K562 (cell line): ENCODE measurements around the gene RELL1. TPM values are rescaled to one million over a fixed set of nuclear protein-coding genes. Genes with fewer than 3 reads are reported as not detected.

Source experiments
- ATAC-seq: fragments of 200-7000 bp; cut with Tn5 transposase; 3 replicates; pipeline ENCODE4 v1.9.1; 2020; ENCODE audit warnings: moderate library complexity
- BruUV-seq: library from RNA; stranded (reverse); fragments of 400-500 nt; replicated peaks from 2 replicates; lab custom pipeline; 2021; lab: Mats Ljungman, UMichigan
- CTCF ChIA-PET: fragments of 300-600 bp; formaldehyde crosslinking; extraction: SDS; loops from one replicate; lab custom pipeline; 2021; ENCODE audit warnings: low intra/inter-chr PET ratio; lab: Yijun Ruan, JAX
- POLR2A ChIA-PET: fragments of 300-600, 350-650 bp; sonication (Branson Sonifier 250); formaldehyde crosslinking; extraction: SDS; loops from one replicate; lab custom pipeline; 2021; ENCODE audit warnings: antibody characterized with exemption, inconsistent platforms; lab: Yijun Ruan, JAX
- DNase-seq, 4 experiments: peaks; one replicate each; pipeline versions ENCODE4 v3.0.0 to v3.0.0-alpha.2; 2011 to 2018; ENCODE audit warnings: low spot score in 3 of 4, mixed read lengths in 3 of 4; ENCODE audit errors: extremely low read depth in 1 of 4
- FAIRE-seq: peaks from 2 replicates; lab custom pipeline; 2011; peaks lifted over from hg19 to GRCh38; lab: Jason Lieb, UNC
- H2AFZ ChIP-seq: 2 replicates; pipeline ENCODE4 v1.6.0; 2011; ENCODE audit warnings: low read depth, low read length, control low read depth, inconsistent platforms
- H3K27ac ChIP-seq: fragments of 200-600 bp; 3 replicates; pipeline ENCODE4 v1.8.0; 2011; ENCODE audit warnings: low read depth, mild to moderate bottlenecking, control low read depth, inconsistent platforms, low read length, moderate library complexity, mixed read lengths; ENCODE audit errors: extremely low read depth
- H3K27me3 ChIP-seq, 2 experiments: fragments of 300-600 bp in 1 of 2; 2 replicates in 1 of 2; 3 replicates in 1 of 2; pipeline versions ENCODE4 v1.6.0 to v1.8.0; 2011; ENCODE audit warnings: inconsistent platforms in 2 of 2, low read length in 2 of 2, mild to moderate bottlenecking in 1 of 2, mixed read lengths in 1 of 2, moderate library complexity in 1 of 2; ENCODE audit not compliant: control insufficient read depth in 2 of 2, insufficient read depth in 2 of 2
- H3K36me3 ChIP-seq: fragments of 300-600 bp; 3 replicates; pipeline ENCODE4 v1.8.0; 2011; ENCODE audit warnings: mild to moderate bottlenecking, low read length, inconsistent platforms; ENCODE audit not compliant: control insufficient read depth, insufficient read depth
- H3K4me1 ChIP-seq, 2 experiments: fragments of 200-600 bp in 1 of 2; replicated peaks in 1 of 2; 2 replicates in 1 of 2; 3 replicates in 1 of 2; pipeline versions ENCODE4 v1.5.1 to v1.8.0; 2011; ENCODE audit warnings: inconsistent platforms in 2 of 2, low read length in 2 of 2, mild to moderate bottlenecking in 1 of 2, mixed read lengths in 1 of 2, moderate library complexity in 1 of 2; ENCODE audit not compliant: control insufficient read depth in 2 of 2, insufficient read depth in 2 of 2
- H3K4me2 ChIP-seq: 2 replicates; pipeline ENCODE4 v1.6.1; 2011; ENCODE audit warnings: low read length, control low read depth, inconsistent platforms, mixed read lengths; ENCODE audit not compliant: insufficient read depth
- H3K4me3 ChIP-seq: fragments of 200-600 bp; sonication (generic), shearing (Covaris generic); 2 replicates; pipeline ENCODE4 v1.5.1; 2016; ENCODE audit warnings: control low read depth, inconsistent platforms
- H3K79me2 ChIP-seq: fragments of 200-600 bp; 3 replicates; pipeline ENCODE4 v1.8.0; 2011; ENCODE audit warnings: low read length, inconsistent platforms; ENCODE audit not compliant: control insufficient read depth, insufficient read depth
- H3K9ac ChIP-seq, 2 experiments: 2 replicates each; pipeline versions ENCODE4 v1.6.0 to v1.6.1; 2011; ENCODE audit warnings: low read depth in 2 of 2, low read length in 2 of 2, control low read depth in 1 of 2, inconsistent platforms in 1 of 2, mild to moderate bottlenecking in 1 of 2, mixed read lengths in 1 of 2; ENCODE audit not compliant: insufficient read depth in 1 of 2
- H3K9me1 ChIP-seq: one replicate; pipeline ENCODE4 v1.6.0; 2011; ENCODE audit warnings: inconsistent platforms, mild to moderate bottlenecking, low read length, moderate library complexity; ENCODE audit not compliant: control insufficient read depth, insufficient read depth
- H3K9me3 ChIP-seq: replicated peaks from 2 replicates; pipeline ENCODE4 v1.5.1; 2011; ENCODE audit warnings: low read depth, low read length, inconsistent platforms; ENCODE audit not compliant: control insufficient read depth, insufficient read depth
- H4K20me1 ChIP-seq: replicated peaks from 2 replicates; pipeline ENCODE4 v1.6.1; 2011; ENCODE audit warnings: low read length, inconsistent platforms, mixed read lengths; ENCODE audit not compliant: control insufficient read depth, insufficient read depth
- CBX8 ChIP-seq: fragments of 200-600 bp; sonication (generic); IDR thresholded peaks from 2 replicates; pipeline ENCODE4 v1.6.1; 2012; ENCODE audit warnings: borderline replicate concordance, mixed run types, low read depth, mild to moderate bottlenecking, moderate library complexity, mixed read lengths, low read length, control low read depth, inconsistent platforms; ENCODE audit not compliant: poor library complexity, severe bottlenecking; ENCODE audit errors: extremely low read depth
- COPS2 ChIP-seq: fragments of 450-650 bp; conservative IDR thresholded peaks from 2 replicates; pipeline ENCODE4 v1.6.1; 2016; ENCODE audit warnings: mild to moderate bottlenecking, moderate library complexity
- HMG20A ChIP-seq: fragments of 450-650 bp; formaldehyde crosslinking; conservative IDR thresholded peaks from 2 replicates; pipeline ENCODE4 v1.4.0; 2020; ENCODE audit warnings: mild to moderate bottlenecking, mixed read lengths
- NFIX ChIP-seq: fragments of 250-450 bp; sonication (Bioruptor Pico); IDR thresholded peaks from 2 replicates; pipeline ENCODE4 v1.4.0; 2020; ENCODE audit warnings: low read depth, mild to moderate bottlenecking, moderate library complexity
- RBM25 ChIP-seq: fragments of 200-400 bp; formaldehyde crosslinking; IDR thresholded peaks from 2 replicates; pipeline ENCODE4 v1.6.1; 2018; ENCODE audit warnings: low read length, low read depth, moderate library complexity; ENCODE audit not compliant: severe bottlenecking
- RFX7 ChIP-seq: fragments of 250-450 bp; sonication (Bioruptor Pico); IDR thresholded peaks from 2 replicates; pipeline ENCODE4 v1.5.1; 2021; ENCODE audit warnings: mild to moderate bottlenecking
- RUNX1 ChIP-seq: sonication (generic); IDR thresholded peaks from 2 replicates; pipeline ENCODE4 v1.6.1; 2016; ENCODE audit warnings: antibody characterized with exemption, low read depth
- SMARCC2 ChIP-seq: fragments of 450-650 bp; IDR thresholded peaks from 2 replicates; pipeline ENCODE4 v1.6.1; 2017; ENCODE audit warnings: antibody characterized with exemption, moderate library complexity, mild to moderate bottlenecking, low read depth
- TRIM25 ChIP-seq: fragments of 450-650 bp; IDR thresholded peaks from 2 replicates; pipeline ENCODE4 v1.7.0; 2016; ENCODE audit warnings: borderline replicate concordance
- ZBTB1 ChIP-seq: sonication (generic); formaldehyde crosslinking; IDR thresholded peaks from 2 replicates; pipeline ENCODE4 v1.8.1; 2023; ENCODE audit warnings: missing genetic modification reagents, low read depth, mild to moderate bottlenecking, borderline replicate concordance
- ZEB2 ChIP-seq: fragments of 450-650 bp; IDR thresholded peaks from 2 replicates; pipeline ENCODE4 v1.6.1; 2016
- ZNF12 ChIP-seq: sonication (generic); formaldehyde crosslinking; IDR thresholded peaks from 2 replicates; pipeline ENCODE4 v1.4.0; 2020; ENCODE audit warnings: mild to moderate bottlenecking, missing genetic modification reagents
- ZNF699 ChIP-seq: fragments of 250-450 bp; sonication (Bioruptor Pico); IDR thresholded peaks from 2 replicates; pipeline ENCODE4 v1.8.0; 2021; ENCODE audit warnings: mild to moderate bottlenecking, moderate library complexity; ENCODE audit not compliant: insufficient replicate concordance
- ZNF717 ChIP-seq: fragments of 250-450 bp; sonication (Bioruptor Pico); IDR thresholded peaks from 2 replicates; pipeline ENCODE4 v1.5.0; 2021
- ZNF778 ChIP-seq: fragments of 450-650 bp; formaldehyde crosslinking; IDR thresholded peaks from 2 replicates; pipeline ENCODE4 v1.4.0; 2020; ENCODE audit warnings: mild to moderate bottlenecking, moderate library complexity
- ZSCAN32 ChIP-seq: fragments of 450-650 bp; formaldehyde crosslinking; IDR thresholded peaks from 2 replicates; pipeline ENCODE4 v1.4.0; 2020; ENCODE audit warnings: mild to moderate bottlenecking, moderate library complexity
- WGBS: fragments of 100-300 bp; shearing (Covaris generic); methylation state at CpG from one replicate; pipeline ENCODE4 v1.1.6; 2016; ENCODE audit warnings: low coverage, mixed read lengths; ENCODE audit not compliant: insufficient coverage; ENCODE audit errors: missing lambda C conversion rate; 5-methylcytosine and 5-hydroxymethylcytosine counted together
- in situ Hi-C: fragments of 300-500 bp; cut with MboI; formaldehyde crosslinking; loops from 4 replicates; pipeline ENCODE4 v1.15.0; 2018; ENCODE audit warnings: inconsistent platforms, mixed read lengths
- intact Hi-C: fragments of 100-400 bp; cut with micrococcal nuclease; formaldehyde crosslinking; loops from 2 replicates; pipeline ENCODE4 v1.14.2; 2022
- polyA plus RNA-seq, 8 experiments: library from polyadenylated mRNA; depleted of rRNA in 4 of 8; stranded (reverse) in 5 of 8; unstranded in 3 of 8; fragments of >200 nt; fragmentation: Nextera tagmentation in 2 of 8; fragmentation: Illumina TruSeq in 1 of 8; extraction: Ambion mirVana in 2 of 8; extraction: Trizol in 1 of 8; gene quantifications; 2 replicates each; pipeline versions ENCODE4 v1.2.1 to v1.2.3, GENCODE V29; 2011 to 2014; ENCODE audit warnings: inconsistent platforms in 1 of 8, missing spikeins in 1 of 8
- total RNA-seq, 7 experiments: library from RNA; depleted of rRNA in 6 of 7; stranded (reverse); fragments of >200 nt in 6 of 7; fragmentation: Illumina TruSeq in 2 of 7; extraction: Trizol in 2 of 7; gene quantifications; 2 replicates each; pipeline versions ENCODE4 v1.2.1 to v1.2.3, GENCODE V29; 2011 to 2021; ENCODE audit warnings: low replicate concordance in 1 of 7
- TF ChIP-seq, protein P1 (sequence below): fragments of 450-650 bp; formaldehyde crosslinking; IDR thresholded peaks from 2 replicates; pipeline ENCODE4 v1.4.0; 2020; ENCODE audit warnings: mild to moderate bottlenecking, moderate library complexity
- TF ChIP-seq, protein P2 (sequence below): conservative IDR thresholded peaks from 2 replicates; pipeline ENCODE4 v1.6.1; 2011; ENCODE audit warnings: low read depth, mild to moderate bottlenecking, low read length; ENCODE audit not compliant: control insufficient read depth

The RELL1 gene
- total and polyA plus RNA-seq, 9 of the 15 experiments (the other 6 are each of a cell fraction or from before 2014, with no cell fraction given), result 0.06 to 3.5 (median 1.7) TPM; not detected in 1

DNA sequence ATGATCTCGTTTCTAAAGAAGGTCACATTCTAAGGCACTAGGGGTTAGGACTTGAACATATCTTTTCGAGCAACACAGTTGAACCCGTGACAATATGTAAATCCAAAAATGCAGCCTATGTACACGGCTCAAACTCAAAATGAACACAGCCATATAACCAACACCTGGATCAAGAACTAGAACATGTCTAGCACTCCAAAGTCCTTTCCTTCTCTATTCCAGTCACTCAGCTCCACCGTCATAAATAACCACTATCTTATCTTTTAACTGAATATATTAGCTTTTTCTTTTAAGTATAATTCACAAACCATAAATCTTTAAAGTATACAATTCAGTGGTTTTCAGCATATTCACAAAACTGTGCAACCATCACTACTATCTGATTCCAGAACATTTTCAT, 19.4 kb upstream of the RELL1 start:
- Histone ChIP-seq H3K4me1 (no peaks in the 10 kb centered on the region), H3K9me3 (no peaks in the 10 kb centered on the region), H3K4me2 (no peak overlapping the region), H3K4me3 (no peak overlapping the region), H3K27me3 (peaks cover 0 to 4% of the 10 kb centered on the region in 2 experiments; a peak in 3 of 5 replicates), H2AFZ (no peak overlapping the region), H3K27ac (no peak overlapping the region), H3K79me2 (no peaks in the 10 kb centered on the region), H3K36me3 (no peaks in the 10 kb centered on the region), H3K9me1 (no peaks in the 10 kb centered on the region), H4K20me1 (no peaks in the 10 kb centered on the region), H3K9ac (no peak overlapping the region)
- no TSS peak for BruUV-seq
- ChIA-PET POLR2A (no interaction called here), CTCF (no interaction called here)
- FAIRE-seq (no peak), DNase-seq (no peak), ATAC-seq (no peak)
- WGBS, result 2% methylated on average over 5 of the region's 5 CpGs
- in situ Hi-C loops, result no loop called here
- intact Hi-C loops, result no loop called here
- TF ChIP-seq RFX7 (CRISPR knock-in tag) (no peak), TRIM25 (no peak), ZBTB1 (CRISPR knock-in tag) (no peak), ZNF699 (CRISPR knock-in tag) (no peak), HMG20A (no peak), RBM25 (no peak), ZNF778 (CRISPR knock-in tag) (no peak), ZNF12 (no peak), ZSCAN32 (no peak), COPS2 (no peak), ZEB2 (no peak), CBX8 (no peak), RUNX1 (no peak), SMARCC2 (no peak), ZNF717 (CRISPR knock-in tag) (no peak), NFIX (CRISPR knock-in tag) (no peak)
- TF ChIP-seq, protein P1, sequence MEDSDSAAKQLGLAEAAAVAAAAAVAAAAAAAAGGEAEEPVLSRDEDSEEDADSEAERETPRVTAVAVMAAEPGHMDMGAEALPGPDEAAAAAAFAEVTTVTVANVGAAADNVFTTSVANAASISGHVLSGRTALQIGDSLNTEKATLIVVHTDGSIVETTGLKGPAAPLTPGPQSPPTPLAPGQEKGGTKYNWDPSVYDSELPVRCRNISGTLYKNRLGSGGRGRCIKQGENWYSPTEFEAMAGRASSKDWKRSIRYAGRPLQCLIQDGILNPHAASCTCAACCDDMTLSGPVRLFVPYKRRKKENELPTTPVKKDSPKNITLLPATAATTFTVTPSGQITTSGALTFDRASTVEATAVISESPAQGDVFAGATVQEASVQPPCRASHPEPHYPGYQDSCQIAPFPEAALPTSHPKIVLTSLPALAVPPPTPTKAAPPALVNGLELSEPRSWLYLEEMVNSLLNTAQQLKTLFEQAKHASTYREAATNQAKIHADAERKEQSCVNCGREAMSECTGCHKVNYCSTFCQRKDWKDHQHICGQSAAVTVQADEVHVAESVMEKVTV (CRISPR knock-in tag), result no peak
- TF ChIP-seq, protein P2, sequence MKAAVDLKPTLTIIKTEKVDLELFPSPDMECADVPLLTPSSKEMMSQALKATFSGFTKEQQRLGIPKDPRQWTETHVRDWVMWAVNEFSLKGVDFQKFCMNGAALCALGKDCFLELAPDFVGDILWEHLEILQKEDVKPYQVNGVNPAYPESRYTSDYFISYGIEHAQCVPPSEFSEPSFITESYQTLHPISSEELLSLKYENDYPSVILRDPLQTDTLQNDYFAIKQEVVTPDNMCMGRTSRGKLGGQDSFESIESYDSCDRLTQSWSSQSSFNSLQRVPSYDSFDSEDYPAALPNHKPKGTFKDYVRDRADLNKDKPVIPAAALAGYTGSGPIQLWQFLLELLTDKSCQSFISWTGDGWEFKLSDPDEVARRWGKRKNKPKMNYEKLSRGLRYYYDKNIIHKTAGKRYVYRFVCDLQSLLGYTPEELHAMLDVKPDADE, result no peak
